HCT116 (cell line): ENCODE measurements around the gene FCRLB. TPM values are rescaled to one million over a fixed set of nuclear protein-coding genes. Genes with fewer than 3 reads are reported as not detected.

ENCODE experiments used
- ATAC-seq: fragments of 200-7000 bp; cut with Tn5 transposase; 2 replicates; pipeline ENCODE4 v1.9.1; 2020; ENCODE audit warnings: mild to moderate bottlenecking, moderate library complexity
- BruUV-seq: library from RNA; stranded (reverse); fragments of 400-500 nt; replicated peaks from 2 replicates; lab custom pipeline; 2021; lab: Mats Ljungman, UMichigan
- CTCF ChIA-PET: fragments of 300-600 bp; sonication (Branson Sonifier 250); formaldehyde crosslinking; loops from one replicate; lab custom pipeline; 2021; ENCODE audit warnings: antibody characterized with exemption; lab: Charles Lee
- POLR2A ChIA-PET: fragments of 300-600, 350-600 bp; sonication (Branson Sonifier 250); formaldehyde crosslinking; loops from one replicate; lab custom pipeline; 2021; ENCODE audit warnings: antibody characterized with exemption; lab: Charles Lee
- RAD21 ChIA-PET, 2 experiments: fragments of 300-600 bp; sonication (Branson Sonifier 250); formaldehyde crosslinking; loops; one replicate each; lab custom pipeline; 2023; ENCODE audit warnings: low total read pairs in 2 of 2; ENCODE audit not compliant: uncharacterized antibody in 2 of 2, unreplicated experiment in 2 of 2, low non-redundant PET in 1 of 2; lab: Charles Lee
- DNase-seq: peaks from one replicate; pipeline ENCODE4 v3.0.0-alpha.2; 2010; ENCODE audit warnings: low read depth, low spot score
- H2AFZ ChIP-seq: fragments of 200-600 bp; shearing (Covaris generic), sonication (generic); 2 replicates; pipeline ENCODE4 v1.6.1; 2017; ENCODE audit warnings: low read depth, mixed run types, mixed read lengths, antibody characterized with exemption, low read length; ENCODE audit not compliant: poor library complexity, severe bottlenecking
- H3K27ac ChIP-seq: 2 replicates; pipeline ENCODE4 v1.5.1; 2012; ENCODE audit warnings: low read depth, low read length
- H3K27me3 ChIP-seq: fragments of 200-600 bp; sonication (generic); 2 replicates; pipeline ENCODE4 v1.6.1; 2016; ENCODE audit warnings: mixed run types, low read length, mixed read lengths; ENCODE audit not compliant: insufficient read depth
- H3K36me3 ChIP-seq, 2 experiments: fragments of 200-500 bp in 1 of 2; fragments of 200-600 bp in 1 of 2; sonication (Bioruptor generic) in 1 of 2; sonication (generic) in 1 of 2; 2 replicates each; pipeline versions ENCODE4 v1.5.1 to v1.6.1; 2014 to 2016; ENCODE audit warnings: low read length in 2 of 2, inconsistent platforms in 1 of 2, mixed read lengths in 1 of 2, mixed run types in 1 of 2; ENCODE audit not compliant: insufficient read depth in 2 of 2, control insufficient read depth in 1 of 2
- H3K4me1 ChIP-seq, 2 experiments: fragments of 200-600 bp in 1 of 2; sonication (generic) in 1 of 2; 2 replicates each; pipeline versions ENCODE4 v1.5.1 to v1.6.1; 2012 to 2017; ENCODE audit warnings: low read length in 2 of 2, inconsistent platforms in 1 of 2, mild to moderate bottlenecking in 1 of 2, mixed read lengths in 1 of 2, mixed run types in 1 of 2, moderate library complexity in 1 of 2; ENCODE audit not compliant: insufficient read depth in 2 of 2, control insufficient read depth in 1 of 2
- H3K4me2 ChIP-seq: fragments of 200-600 bp; sonication (generic); 2 replicates; pipeline ENCODE4 v1.6.1; 2017; ENCODE audit warnings: mixed run types, low read length, mixed read lengths
- H3K4me3 ChIP-seq, 2 experiments: fragments of 200-600 bp in 1 of 2; sonication (generic) in 1 of 2; replicated peaks in 1 of 2; 2 replicates each; pipeline ENCODE4 v1.5.1; 2011 to 2016; ENCODE audit warnings: low read length in 2 of 2, control low read depth in 1 of 2, low read depth in 1 of 2, mild to moderate bottlenecking in 1 of 2, mixed read lengths in 1 of 2, mixed run types in 1 of 2
- H3K79me2 ChIP-seq: fragments of 200-600 bp; sonication (generic); 2 replicates; pipeline ENCODE4 v1.6.1; 2017; ENCODE audit warnings: mild to moderate bottlenecking, mixed run types, low read length, moderate library complexity, mixed read lengths; ENCODE audit not compliant: insufficient read depth
- H3K9ac ChIP-seq: fragments of 200-600 bp; sonication (generic); 2 replicates; pipeline ENCODE4 v1.6.1; 2016; ENCODE audit warnings: low read length, mixed read lengths
- H3K9me2 ChIP-seq: fragments of 200-600 bp; sonication (generic), shearing (Covaris generic); 2 replicates; pipeline ENCODE4 v1.6.1; 2017; ENCODE audit warnings: mixed run types, mild to moderate bottlenecking, moderate library complexity; ENCODE audit not compliant: insufficient read depth
- H3K9me3 ChIP-seq, 2 experiments: fragments of 200-500 bp in 1 of 2; fragments of 200-600 bp in 1 of 2; sonication (Bioruptor generic) in 1 of 2; sonication (generic) in 1 of 2; 2 replicates each; pipeline ENCODE4 v1.6.1; 2014 to 2017; ENCODE audit warnings: low read length in 2 of 2, mixed read lengths in 2 of 2, inconsistent platforms in 1 of 2, low read depth in 1 of 2, mild to moderate bottlenecking in 1 of 2, mixed run types in 1 of 2, moderate library complexity in 1 of 2; ENCODE audit not compliant: control insufficient read depth in 1 of 2, insufficient read depth in 1 of 2
- H4K20me1 ChIP-seq: fragments of 200-600 bp; sonication (generic), shearing (Covaris generic); 2 replicates; pipeline ENCODE4 v1.6.1; 2017; ENCODE audit warnings: mixed run types, mild to moderate bottlenecking, moderate library complexity; ENCODE audit not compliant: insufficient read depth
- CBX3 ChIP-seq: IDR thresholded peaks from 2 replicates; pipeline ENCODE4 v1.6.1; 2012; ENCODE audit warnings: low read depth
- CEBPB ChIP-seq: IDR thresholded peaks from 2 replicates; pipeline ENCODE4 v1.6.1; 2012; ENCODE audit warnings: low read depth
- EGR1 ChIP-seq: IDR thresholded peaks from 2 replicates; pipeline ENCODE4 v1.6.1; 2012; ENCODE audit warnings: low read depth
- FOSL1 ChIP-seq: IDR thresholded peaks from 2 replicates; pipeline ENCODE4 v1.6.1; 2012; ENCODE audit warnings: low read depth
- JUND ChIP-seq: IDR thresholded peaks from 2 replicates; pipeline ENCODE4 v1.6.1; 2012
- POLR2AphosphoS5 ChIP-seq: IDR thresholded peaks from 2 replicates; pipeline ENCODE4 v1.6.1; 2011; ENCODE audit warnings: mild to moderate bottlenecking, low read depth, low read length, moderate library complexity
- REST ChIP-seq: IDR thresholded peaks from 2 replicates; pipeline ENCODE4 v1.6.1; 2012; ENCODE audit warnings: low read depth
- SIN3A ChIP-seq: IDR thresholded peaks from 2 replicates; pipeline ENCODE4 v1.6.1; 2012; ENCODE audit warnings: low read depth
- YY1 ChIP-seq: IDR thresholded peaks from 2 replicates; pipeline ENCODE4 v1.6.1; 2011; ENCODE audit warnings: low read length, low read depth, moderate library complexity, mild to moderate bottlenecking; ENCODE audit not compliant: insufficient replicate concordance; ENCODE audit errors: extremely low read depth
- ZFX ChIP-seq: fragments of 450-650 bp; IDR thresholded peaks from 2 replicates; pipeline ENCODE4 v1.6.1; 2017
- intact Hi-C: fragments of 100-400 bp; cut with micrococcal nuclease; formaldehyde crosslinking; loops from 2 replicates; pipeline ENCODE4 v1.10.0; 2022
- total RNA-seq: library from RNA; stranded (reverse); gene quantifications from one replicate; pipeline ENCODE4 v1.2.1, GENCODE V29; 2021; ENCODE audit not compliant: unreplicated experiment

Gene FCRLB
- total RNA-seq, 1 experiment from 2014 or later = 1.0 TPM

- DNase-seq = no peak
- CTCF ChIA-PET = no interaction called here
- no peaks in the 10 kb centered on the region for H3K36me3 ChIP-seq
These were observed 922 bp upstream of the FCRLB start for GRCh38 chr1:161720422-161720821.

More at GRCh38 chr1:161720422-161720821, 922 bp upstream of the FCRLB start:
- H3K9me2 ChIP-seq = no peaks in the 10 kb centered on the region
- RAD21 ChIA-PET = no interaction called here
- no peak for TF ChIP-seq FOSL1
- TF ChIP-seq SIN3A = no peak
- TF ChIP-seq JUND = no peak
- no peak for TF ChIP-seq POLR2AphosphoS5
- no peak for TF ChIP-seq YY1
- no peak for TF ChIP-seq EGR1
- no peak for TF ChIP-seq CEBPB
- TF ChIP-seq ZFX = no peak
- TF ChIP-seq CBX3 = no peak
- no peak for TF ChIP-seq REST
- TF ChIP-seq, all 23 proteins: peak for 0
- POLR2A ChIA-PET = no interaction called here
- Histone ChIP-seq H3K4me2 (no peak overlapping the region), H3K9me3 (no peaks in the 10 kb centered on the region), H3K9ac (no peak overlapping the region), H3K27ac (no peak overlapping the region), H3K27me3 (no peaks in the 10 kb centered on the region), H3K79me2 (no peaks in the 10 kb centered on the region), H3K4me1 (peaks cover 7 to 45% of the 10 kb centered on the region in 2 experiments), H2AFZ (no peak overlapping the region), H3K4me3 (no peak overlapping the region), H4K20me1 (no peaks in the 10 kb centered on the region)
- intact Hi-C loops = no loop called here
- no peak for ATAC-seq
- no TSS peak for BruUV-seq
